Stimulated activated CD8-positive, alpha-beta memory T cell treated with anti-CD3 and anti-CD28 coated beads, Interleukin-15, amount 100 ng/mL, for 1 hour (primary cell): ENCODE results near the gene EDEM1.
"Not testable (repeated sequence)": the region's sequence is repeated elsewhere in the genome, so short reads cannot be mapped to it uniquely, and the experiment has no call there.

ENCODE experiments used
- DNase-seq: peaks from one replicate; pipeline ENCODE4 v3.0.0-alpha.2; 2020; ENCODE audit warnings: low read depth

The EDEM1 gene

DNA sequence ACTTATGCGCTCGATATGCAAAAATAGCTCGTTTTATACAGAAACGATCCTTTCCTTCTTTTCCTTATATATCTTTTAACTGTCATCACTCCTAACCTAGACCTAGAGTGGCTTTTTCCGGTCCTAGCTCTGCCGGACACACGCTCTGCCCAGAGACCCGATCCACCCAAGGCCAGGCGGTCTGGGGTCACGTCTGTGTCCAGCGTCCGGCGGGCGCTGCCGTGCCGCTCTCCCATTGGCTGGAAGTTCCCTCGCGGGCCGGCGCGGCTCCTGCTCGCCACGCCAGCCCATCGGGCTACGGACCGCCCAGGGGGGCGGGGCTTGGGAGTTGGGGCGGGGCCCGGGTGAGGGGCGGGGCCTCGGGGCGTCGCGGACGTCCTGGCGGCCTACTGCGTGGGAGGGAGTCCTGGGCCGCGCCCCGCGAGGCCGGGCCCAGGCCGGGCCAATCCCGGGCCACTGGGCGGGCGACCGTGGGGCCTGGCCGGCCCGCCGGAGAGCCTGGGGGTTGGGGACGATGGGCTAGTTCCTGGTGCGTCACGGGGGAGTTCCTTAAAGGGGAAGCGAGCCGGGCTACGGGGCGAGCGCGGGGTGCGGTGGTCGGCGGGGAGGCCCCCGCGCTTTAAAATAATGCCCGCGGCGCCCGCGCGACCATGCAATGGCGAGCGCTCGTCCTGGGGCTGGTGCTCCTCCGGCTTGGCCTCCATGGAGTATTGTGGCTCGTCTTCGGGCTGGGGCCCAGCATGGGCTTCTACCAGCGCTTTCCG, at the start of gene EDEM1:
Gene EDEM1, plus strand, starts transcription at position 552 of the 764 bp plus-strand sequence. Its CDS starts 99 bp downstream, at position 651.
- DNase-seq = peak; percentile 91

DNA sequence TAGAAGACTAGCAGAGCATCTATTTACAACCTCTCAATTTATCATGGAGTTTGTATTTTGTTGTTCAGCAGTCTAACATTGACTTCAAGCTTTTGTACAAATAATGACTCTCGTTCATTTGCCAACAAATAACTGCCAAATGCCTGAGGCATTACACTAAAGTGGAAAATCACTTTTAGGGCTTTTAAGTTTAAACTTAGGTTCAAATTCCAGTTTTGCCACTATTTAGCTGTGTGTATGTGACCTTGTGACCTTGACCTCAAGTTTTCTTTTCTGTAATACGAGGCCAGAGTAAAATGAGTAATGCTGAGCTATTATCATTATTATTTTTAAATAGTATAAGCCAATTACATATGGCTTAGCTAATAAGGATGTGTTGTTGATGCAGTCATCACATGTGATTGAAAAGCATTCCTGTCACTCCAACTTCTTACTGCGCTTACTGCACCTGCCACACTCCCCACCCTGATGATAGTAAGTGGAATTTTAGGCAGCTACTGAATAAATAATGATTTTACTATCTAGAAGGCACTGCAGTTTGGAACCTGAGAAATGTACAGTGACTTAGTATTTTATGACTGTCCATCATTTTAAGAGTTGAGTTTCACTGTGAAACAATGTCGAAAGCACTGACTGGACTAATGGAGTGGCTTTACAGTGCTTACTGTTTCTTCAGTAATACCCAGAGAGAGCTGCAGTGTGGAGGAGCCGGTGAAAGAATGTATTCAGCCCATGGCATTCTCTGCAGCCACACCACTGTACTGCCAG, 49.1 kb upstream of the EDEM1 start:
- DNase-seq = no peak

DNA sequence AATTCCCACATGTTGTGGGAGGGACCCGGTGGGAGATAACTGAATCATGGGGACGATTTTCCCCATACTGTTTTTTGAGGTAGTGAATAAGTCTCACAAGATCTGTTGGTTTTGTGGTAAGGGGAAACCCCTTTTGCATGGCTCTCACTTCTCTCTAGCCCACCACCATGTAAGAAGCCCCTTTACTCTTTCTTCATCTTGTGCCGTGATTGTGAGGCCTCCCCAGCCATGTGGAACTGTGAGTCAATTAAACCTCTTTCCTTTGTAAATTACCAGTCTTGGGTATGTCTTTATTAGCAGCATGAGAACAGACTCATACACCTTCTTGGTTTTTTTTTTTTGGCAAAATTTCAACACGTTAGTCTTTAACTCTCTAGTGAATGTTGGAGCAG, 47.3 kb upstream of the EDEM1 start:
- DNase-seq = no peak

DNA sequence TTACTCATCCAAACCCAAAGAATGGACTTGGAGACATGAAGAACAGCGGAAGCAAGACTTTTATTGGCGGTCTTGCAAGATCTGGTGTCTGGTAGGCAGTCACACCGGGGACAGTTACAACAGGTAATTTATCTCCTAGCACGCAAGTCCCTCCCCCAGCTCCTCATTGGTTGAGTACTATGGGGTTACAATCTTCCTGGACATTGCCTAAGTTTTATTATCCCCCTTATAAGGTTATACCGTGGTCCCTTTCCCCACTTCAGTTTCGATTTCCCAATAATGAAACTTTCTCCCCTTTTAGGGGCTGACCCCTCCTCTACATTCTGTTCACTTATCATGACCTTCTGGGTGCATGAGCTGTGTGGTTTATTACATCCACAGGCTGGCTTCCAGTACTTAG, 46.7 kb upstream of the EDEM1 start:
- no peak for DNase-seq

DNA sequence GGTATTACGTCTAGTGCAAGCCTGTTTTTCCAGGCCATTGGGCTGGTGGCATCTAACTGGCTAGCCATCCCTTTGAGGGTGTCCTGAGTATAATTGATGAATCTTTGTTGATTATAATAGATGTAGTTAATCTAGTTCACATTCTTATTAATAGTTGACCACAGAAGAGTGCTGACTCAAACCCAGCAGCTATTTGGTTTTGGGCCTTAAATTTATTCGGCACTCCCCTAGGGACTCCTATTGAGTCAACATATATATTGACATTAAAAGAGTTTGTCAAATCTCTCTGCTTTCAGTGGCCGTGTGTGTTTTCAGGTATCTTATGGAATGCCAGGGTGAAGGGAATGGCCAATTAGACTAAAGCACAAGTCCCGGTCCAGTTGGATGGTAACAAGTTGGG, 45.7 kb upstream of the EDEM1 start:
- no peak for DNase-seq

DNA sequence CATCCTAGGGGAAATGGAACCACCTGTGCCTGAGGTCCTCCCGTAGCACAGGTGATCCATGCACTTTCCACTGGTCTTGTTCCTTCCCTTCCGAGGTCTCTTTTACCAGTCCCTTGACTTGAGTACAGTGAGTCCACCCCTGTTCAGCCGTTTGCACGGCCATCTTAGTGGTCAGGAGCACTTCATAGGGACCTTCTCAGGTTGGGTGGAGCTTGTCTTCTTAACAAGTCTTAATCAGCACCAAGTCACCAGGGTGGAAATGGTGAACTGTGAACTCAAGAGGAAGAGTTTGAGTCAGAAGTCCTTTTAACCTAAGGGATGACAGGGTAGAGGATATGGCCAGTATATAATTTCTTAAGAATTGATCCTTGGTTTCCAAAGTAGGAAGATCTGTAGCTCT, 44.0 kb upstream of the EDEM1 start:
- DNase-seq = no peak

DNA sequence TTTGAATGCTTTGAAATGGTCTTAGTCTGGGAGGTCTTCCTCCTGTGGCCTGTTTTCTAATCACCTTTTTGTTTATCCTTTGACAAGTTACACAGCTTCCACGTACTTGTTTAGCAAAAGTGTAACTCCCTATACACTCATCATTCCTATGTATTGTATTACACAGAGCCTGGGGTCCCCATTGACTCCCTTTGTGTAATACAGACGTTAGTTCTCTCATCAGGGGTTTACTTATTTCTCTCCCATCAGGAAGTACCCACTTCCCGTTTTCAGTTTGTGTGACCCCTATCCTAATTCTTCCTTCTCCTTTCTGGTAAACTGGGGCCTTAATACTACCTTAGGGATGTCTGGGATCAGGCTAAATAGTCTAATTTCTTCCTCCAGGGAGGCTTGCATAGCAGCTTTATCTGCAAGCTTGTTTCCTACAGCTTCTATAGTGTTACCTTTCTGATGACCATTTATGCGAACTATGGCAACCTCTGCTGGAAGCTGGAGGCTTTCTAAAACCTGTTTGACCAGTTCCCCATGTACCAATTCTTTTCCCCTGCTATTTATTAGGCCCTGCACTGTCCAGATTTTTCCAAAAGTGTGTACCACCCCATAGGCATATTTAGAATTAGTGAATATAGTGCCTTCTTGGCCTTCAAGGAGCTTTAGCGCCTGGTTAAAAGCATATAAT, 43.1 kb upstream of the EDEM1 start:
- no peak for DNase-seq

DNA sequence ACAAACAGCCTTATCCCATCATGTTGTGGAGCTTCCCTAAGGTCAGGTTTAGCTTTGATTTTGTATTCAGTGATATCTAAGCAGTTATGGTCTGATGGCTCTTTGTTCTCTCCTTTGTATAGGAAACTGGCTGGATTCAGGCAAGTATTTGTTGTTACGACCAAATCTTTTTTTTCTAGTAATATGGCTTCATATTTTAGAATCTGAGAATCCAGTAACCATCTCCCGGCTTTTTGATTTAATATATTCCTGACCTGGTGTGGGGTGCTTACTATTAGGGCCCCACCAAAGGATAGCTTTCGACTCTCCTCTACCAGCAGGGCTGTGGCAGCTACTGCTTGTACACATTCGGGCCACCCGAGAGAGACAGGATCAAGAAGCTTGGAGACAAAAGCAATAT, 42.4 kb upstream of the EDEM1 start:
- DNase-seq = no peak

DNA sequence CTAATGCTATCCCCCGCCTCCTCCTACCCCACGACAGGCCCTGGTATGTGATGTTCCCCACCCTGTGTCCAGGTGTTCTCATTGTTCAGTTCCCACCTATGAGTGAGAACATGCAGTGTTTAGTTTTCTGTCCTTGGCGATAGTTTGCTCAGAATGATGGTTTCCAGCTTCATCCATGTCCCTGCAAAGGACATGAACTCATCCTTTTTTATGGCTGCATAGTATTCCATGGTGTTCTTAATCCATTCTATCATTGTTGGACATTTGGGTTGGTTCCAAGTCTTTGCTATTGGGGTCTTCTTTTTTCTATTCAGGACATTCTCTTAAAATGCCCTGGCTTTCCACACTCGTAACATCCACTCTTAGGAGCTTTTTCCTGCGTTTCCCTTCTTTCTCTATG, 40.4 kb upstream of the EDEM1 start:
- DNase-seq = not testable (repeated sequence)

DNA sequence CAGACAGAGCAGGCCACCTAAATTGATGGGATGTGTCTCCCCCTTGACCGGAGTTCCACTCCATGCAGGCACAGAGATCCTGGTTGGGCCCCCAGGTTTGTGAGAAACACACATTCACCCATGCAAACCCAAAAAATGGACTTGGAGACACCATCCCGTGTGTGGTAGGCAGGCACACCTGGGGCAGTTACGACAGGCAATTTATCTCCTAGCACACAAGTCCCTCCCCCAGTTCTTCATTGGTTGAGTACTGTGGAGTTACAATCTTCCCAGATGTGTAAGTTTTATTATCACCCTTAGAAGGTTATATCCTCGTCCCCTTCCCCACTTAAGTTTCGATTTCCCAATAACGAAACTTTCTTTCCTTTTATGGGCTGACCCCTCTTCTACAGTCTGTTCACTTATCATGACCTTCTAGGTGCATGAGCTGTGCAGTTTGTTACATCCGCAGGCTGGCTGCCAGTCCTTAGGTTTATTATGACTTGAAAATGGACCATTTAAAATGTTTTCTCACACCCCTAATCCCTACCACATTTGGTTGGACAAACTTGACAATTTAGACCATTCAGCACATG, 38.1 kb upstream of the EDEM1 start:
- no peak for DNase-seq

DNA sequence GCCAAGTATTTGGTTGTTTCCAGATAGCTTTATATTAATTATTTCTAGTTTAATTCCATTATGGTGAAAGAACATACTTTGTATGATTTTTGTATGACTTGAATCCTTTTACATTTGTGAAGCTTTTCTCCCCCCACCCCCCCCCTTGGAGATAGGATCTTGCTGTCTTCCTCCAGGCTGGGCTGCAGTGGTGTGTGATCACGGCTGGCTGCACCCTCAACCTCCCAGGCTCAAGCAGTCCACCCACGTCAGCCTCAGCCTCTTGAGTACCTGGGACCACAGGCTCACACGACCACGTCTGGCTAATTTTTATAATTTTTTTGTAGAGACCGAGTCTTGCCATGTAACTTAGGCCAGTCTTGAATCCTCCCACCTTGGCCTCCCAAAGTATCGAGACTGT, 35.9 kb upstream of the EDEM1 start:
- DNase-seq = no peak

DNA sequence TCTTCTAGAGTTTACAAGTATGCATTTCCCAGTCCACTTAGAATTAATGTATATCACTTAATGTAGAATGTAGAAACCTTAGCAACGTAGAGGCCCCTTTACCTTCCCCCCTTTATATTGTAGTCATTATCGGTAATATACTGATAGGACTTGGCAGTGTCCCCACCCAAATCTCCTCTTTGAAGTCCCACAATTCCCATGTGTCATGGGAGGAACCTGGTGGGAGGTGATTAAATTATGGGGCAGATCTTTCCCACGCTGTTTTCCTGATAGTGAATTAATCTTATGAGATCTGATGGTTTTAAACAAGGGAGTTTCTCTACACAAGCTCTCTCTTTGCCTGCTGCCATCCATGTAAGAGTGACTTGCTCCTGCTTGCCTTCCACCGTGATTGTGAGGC, 34.4 kb upstream of the EDEM1 start:
- DNase-seq = no peak

DNA sequence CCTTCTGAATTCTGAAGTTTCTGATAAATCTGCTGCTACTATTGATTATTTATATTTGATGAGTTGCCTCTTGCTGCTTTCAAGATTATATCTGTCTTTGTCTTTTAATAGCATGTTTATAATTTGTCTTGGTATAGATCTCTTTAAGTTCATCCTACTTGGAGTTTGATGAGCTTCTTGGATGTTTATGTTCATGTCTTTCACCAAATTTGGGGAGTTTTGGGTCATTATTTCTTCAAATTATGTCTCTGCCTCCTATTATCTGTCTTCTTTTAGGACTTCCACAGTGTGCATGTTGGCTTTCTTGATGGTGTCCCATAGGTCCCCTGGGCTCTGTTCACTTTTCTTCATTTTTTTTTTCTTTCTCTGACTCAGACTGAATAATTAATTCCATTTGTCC, 32.3 kb upstream of the EDEM1 start:
- no peak for DNase-seq

DNA sequence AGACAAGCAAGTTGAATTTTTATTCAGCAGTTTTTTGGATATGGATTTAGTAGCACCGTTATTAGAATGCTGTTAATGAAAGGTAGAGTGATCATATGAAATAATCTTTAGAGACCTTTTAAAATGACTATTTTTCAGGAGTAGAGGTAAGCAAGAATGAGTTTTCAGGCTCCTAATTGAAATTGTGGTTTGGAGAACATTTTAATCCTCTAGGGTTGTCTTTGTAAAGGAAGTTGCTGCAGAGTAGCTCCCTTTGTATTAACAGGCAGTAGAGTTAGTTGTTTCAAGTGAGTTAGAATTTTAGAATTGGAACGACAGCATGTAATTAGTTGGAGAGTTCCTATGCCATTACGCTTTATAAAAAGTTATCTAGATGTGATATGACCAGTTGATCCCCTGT, 27.2 kb upstream of the EDEM1 start:
- DNase-seq = no peak

DNA sequence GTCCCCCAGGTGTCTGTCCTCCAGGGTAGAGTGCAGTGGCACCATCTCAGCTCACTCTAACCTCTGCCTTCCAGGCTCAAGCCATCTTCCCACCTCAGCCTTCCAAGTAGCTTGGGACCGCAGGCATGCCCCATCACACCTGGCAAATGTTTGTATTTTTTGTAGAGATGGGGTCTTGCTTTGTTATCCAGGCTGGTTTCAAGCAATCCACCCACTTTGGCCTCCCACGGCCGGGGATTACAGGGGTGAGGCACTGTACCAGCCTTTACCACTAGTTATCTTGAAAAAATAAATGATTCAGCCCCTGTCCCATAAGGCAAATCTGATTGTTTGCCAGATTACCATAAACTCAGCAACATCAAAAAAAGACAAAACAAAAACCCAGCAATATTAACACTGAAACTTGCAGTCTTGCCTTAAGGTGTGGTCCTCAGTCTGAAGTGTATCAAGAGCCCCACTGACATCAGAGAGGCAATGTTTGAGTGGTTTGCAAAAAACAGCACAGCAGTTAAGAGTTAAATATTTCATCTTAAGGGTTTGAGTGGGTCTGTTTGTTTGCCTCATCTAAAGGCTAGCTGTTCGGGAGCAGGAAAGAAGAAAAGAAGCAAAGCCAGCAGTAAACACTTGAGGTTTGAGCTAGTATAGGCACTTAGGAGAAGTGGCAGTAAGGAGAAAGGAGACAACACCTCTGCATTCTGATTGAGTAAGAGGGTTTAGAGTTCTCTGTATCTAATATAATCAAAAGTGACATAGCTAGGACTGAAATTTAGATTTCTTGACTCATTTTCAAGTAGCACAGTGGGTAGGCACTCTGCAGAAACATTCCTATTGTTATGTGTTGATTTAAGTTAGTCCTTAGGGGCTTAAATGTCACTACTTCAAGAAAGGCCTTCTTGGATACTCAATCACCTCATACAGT, 26.3 kb upstream of the EDEM1 start:
- no peak for DNase-seq

DNA sequence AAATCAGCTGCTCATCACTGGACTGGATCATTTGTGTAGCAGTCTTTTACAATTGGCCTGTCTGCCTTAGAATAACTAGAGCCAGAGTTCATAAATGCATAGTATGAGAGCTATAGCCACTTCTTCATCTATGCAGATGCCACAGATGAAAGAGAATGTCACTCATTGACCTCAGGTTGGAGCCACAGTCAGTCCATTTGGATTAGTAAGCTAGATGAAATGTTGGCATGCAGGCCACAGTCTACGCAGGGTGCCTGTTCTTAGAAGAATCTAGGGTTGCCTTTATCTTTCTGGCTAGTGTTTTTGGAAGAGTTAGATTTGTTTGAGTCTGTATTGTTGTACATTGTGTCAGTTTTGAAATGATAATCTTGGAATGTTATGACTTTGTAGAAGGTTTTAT, 25.4 kb upstream of the EDEM1 start:
- DNase-seq = no peak

DNA sequence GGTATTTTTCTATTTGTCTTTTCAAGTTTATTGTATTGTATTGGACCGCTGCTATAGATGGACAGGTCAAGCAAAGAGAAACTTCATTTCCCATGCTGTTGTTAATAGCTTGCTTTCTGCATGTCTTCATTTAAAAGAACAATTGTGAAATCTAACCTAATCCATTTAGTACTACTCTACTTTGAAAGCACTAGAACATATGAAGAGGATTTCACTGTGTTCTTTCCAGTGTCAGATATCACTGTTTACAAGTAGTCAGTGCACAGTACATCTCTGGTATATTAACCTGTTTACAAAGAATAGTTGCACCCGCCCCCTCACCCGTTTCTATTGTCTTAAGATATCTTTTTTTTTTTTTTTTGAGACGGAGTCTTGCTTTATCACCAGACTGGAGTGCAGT, 21.8 kb upstream of the EDEM1 start:
- DNase-seq = no peak

DNA sequence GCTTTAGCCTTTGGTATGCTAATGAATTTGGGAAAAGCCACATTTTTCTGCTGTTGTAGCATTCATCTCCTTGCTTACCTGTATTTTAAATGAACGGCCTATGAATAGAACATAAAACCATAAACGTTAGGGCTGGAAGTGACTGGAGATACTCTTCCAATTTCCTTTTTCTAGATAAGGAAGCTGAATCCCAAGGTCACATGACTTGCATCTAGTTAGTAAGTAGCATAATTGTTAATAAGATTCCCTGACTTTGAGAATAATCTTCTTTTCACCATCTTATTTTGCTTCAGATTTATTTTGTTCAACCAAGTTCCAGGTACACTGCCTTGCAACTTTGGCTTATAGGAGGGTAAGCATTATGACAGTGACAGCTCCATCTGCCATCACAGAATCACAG, 20.7 kb upstream of the EDEM1 start:
- DNase-seq = no peak

DNA sequence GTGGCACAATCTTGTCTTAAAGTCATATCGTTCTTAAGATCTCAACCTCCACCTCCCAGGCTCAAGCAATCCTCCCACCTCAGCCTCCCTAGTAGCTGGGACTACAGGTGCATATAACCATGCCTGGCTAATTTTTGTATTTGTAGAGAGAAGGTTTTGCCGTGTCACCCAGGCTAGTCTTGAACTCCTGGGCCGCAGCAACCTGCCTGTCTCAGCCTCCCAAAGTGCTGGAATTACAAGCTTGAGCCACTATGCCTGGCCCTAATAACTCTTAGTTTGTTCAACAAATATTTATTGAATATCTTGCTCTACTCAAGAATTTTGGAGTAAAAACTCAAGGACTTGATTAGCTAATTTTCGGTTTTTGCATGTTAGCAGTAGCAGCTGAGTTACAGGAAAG, 19.4 kb upstream of the EDEM1 start:
- DNase-seq = no peak

DNA sequence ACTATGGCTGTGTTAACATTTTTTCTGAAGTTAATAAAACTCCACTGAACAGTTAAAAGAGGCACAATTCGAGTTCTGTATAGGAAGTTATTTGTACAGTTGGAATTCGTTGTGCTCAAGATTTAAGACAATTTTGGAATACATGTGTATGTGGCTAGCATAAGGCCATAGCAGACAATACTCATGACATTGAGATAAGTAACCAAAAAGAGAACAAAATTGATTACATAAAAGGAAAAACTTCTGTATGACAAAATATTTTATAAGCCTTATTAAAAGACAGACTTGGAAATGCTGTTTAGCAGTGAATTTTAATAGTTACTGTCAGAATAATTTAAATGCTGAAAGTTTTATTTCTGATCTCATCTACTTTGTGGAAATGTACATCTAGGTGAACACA, 17.7 kb upstream of the EDEM1 start:
- no peak for DNase-seq

DNA sequence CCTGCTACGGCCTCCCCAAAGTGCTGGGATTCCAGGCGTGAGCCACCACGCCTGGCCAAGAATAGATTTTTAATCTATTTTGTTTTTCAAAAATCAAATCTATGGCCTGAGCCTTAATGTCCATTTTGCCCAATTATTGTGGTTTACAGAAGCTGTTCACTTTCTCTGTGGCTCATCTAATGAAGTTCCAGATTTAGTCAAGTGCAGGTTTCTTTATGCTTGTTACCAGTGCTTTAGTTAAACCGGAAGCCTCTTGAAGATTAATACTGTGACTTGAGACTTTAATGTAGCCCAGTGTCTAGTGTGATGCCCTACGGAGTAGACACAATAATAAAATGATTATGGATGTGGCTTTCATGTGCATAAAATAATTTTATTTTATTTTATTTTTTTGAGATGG, 16.5 kb upstream of the EDEM1 start:
- DNase-seq = no peak

DNA sequence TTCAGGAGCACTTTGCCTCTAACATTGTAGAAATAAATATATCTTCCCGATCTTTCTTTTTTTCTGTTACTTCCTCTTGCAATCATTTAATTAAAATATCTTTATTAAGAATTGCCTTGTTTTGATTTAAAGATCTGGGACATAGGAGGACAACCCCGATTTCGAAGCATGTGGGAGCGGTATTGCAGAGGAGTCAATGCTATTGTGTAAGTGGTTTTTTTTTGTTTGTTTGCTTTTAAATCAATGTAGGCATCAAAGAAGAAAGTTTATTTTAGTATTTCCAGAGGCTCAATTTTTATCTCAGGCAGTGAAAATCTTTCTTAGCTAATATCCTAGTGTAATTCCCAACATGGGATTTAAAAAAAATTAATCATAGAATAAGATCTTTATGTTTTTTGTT, 15.5 kb upstream of the EDEM1 start:
- no peak for DNase-seq
